GM06990 (cell line): Measurements from ENCODE around the gene SLC10A4.
"Not testable (repeated sequence)": the region's sequence is repeated elsewhere in the genome, so short reads cannot be mapped to it uniquely, and the experiment has no call there.

Experiments
- DNase-seq: peaks from one replicate; pipeline ENCODE4 v3.0.0-alpha.2; 2011; ENCODE audit not compliant: insufficient read length; ENCODE audit errors: extremely low read depth
- H3K27me3 ChIP-seq: replicated peaks from 2 replicates; pipeline ENCODE4 v1.6.0; 2011; ENCODE audit warnings: low read length; ENCODE audit not compliant: control insufficient read depth, insufficient read depth
- H3K36me3 ChIP-seq: 2 replicates; pipeline ENCODE4 v1.5.1; 2011; ENCODE audit warnings: low read length; ENCODE audit not compliant: control insufficient read depth, insufficient read depth
- H3K4me3 ChIP-seq: replicated peaks from 2 replicates; pipeline ENCODE4 v1.5.1; 2011; ENCODE audit warnings: low read depth, mild to moderate bottlenecking, control low read depth, low read length
- CTCF ChIP-seq: IDR thresholded peaks from 2 replicates; pipeline ENCODE4 v1.5.1; 2011; ENCODE audit warnings: low read length, control low read depth, mild to moderate bottlenecking, inconsistent platforms; ENCODE audit not compliant: insufficient read depth, poor library complexity, severe bottlenecking

SLC10A4 gene

DNA sequence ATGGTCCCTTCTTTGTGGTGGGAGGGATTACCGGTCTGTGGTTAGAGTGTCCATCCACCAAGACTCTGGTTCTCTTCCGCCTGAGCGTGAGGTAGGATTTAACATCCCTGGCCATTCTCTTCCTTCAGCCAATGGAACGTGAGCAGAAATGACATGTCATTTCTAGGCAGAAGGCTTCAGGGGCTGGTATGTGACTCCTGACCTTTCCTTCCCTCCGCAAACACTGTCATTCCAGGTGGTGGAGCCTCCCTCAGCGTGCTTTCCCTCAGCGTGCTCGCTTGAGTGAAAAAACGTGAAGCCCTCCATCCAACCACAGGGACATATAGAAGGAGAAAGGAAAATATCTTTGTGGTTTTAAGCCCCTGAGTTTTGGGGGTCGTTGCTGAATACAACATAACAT, 34.0 kb upstream of the SLC10A4 start:
- no peak for TF ChIP-seq CTCF
- DNase-seq = no peak

DNA sequence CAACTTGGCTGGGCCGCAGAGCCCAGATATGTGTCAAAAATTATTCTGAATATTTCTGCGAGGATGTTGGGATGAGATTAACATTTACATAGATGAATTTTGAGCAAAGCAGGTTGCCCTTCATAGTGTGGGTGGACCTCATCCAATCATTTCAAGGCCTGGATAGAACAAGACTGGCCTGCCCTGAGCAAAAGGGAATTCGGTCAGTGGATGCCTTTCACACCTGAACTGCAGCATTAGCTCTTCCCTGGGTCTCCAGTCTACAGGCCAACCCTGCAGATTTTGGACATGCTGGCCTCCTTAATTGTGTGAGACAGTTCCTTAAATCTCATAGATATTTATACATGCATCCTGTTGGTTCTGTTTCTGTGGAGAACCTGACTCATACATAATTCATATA, 32.4 kb upstream of the SLC10A4 start:
- DNase-seq = no peak
- TF ChIP-seq CTCF = no peak
- Histone ChIP-seq H3K36me3 (no peaks in the 10 kb centered on the region), H3K27me3 (no peaks in the 10 kb centered on the region), H3K4me3 (no peak overlapping the region)

More for the DNA sequence above, 34.0 kb upstream of the SLC10A4 start:
- Histone ChIP-seq H3K36me3 (no peaks in the 10 kb centered on the region), H3K4me3 (no peak overlapping the region), H3K27me3 (no peaks in the 10 kb centered on the region)

DNA sequence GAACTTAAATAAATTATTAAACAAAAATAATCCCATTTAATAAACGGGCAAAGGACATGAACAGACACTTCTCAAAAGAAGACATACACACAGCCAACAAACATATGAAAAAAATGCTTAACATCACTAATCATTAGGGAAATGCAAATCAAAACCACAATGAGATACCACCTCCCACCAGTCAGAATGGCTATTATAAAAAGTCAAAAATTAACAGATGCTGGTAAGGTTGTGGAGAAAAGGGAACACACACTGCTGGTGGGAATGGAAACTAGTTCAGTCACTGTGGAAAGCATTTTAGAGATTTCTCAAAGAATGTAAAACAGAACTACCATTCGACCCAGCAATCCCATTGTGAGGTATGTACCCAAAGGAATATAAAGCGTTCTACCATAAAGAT, 31.5 kb upstream of the SLC10A4 start:
- not testable (repeated sequence) for DNase-seq, H3K4me3 ChIP-seq, H3K36me3 ChIP-seq, H3K27me3 ChIP-seq

- no peaks in the 10 kb centered on the region for H3K36me3 ChIP-seq
- no peak overlapping the region for H3K4me3 ChIP-seq
- no peaks in the 10 kb centered on the region for H3K27me3 ChIP-seq
- no peak for DNase-seq
- no peak for TF ChIP-seq CTCF
Measured at GRCh38 chr4:48454591-48454990, 28.6 kb upstream of the SLC10A4 start.

DNA sequence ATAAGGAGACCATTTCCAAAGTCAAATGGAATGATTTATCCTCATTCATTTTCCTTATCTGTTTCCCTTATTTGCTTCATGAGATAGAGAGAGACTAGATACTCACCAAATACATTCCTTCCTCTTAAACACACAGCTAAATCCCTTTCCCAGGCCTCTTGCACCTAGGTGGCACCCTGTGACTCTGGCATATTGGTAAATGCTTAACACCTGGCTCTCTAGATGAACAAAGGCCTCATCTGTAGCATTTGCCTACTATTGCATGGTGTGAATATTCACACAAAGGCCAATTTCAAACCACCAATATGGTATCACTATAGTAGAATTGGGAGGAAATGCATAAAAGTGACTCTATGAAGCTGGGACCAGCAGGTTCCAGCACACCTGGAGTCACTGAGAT, 22.1 kb upstream of the SLC10A4 start:
- no peak for TF ChIP-seq CTCF
- no peak overlapping the region for H3K4me3 ChIP-seq
- H3K36me3 ChIP-seq = no peaks in the 10 kb centered on the region
- DNase-seq = no peak
- no peaks in the 10 kb centered on the region for H3K27me3 ChIP-seq

- DNase-seq = no peak
- H3K27me3 ChIP-seq = no peaks in the 10 kb centered on the region
- no peaks in the 10 kb centered on the region for H3K36me3 ChIP-seq
- TF ChIP-seq CTCF = no peak
- no peak overlapping the region for H3K4me3 ChIP-seq
Measured at GRCh38 chr4:48462363-48462762, 20.8 kb upstream of the SLC10A4 start.
